B cell (primary cell): Measurements from ENCODE around the gene CST9. TPM values are rescaled to one million over a fixed set of nuclear protein-coding genes. Genes with fewer than 3 reads are reported as not detected.

ENCODE experiments used
- ATAC-seq: fragments of 200-7000 bp; cut with Tn5 transposase; one replicate; pipeline ENCODE4 v1.10.0; 2021; ENCODE audit warnings: low read depth, mild to moderate bottlenecking, moderate number of reproducible peaks, moderate library complexity
- CTCF ChIA-PET: fragments of 350-600 bp; sonication (Branson Sonifier 250); formaldehyde crosslinking; loops from one replicate; lab custom pipeline; 2021; ENCODE audit warnings: antibody characterized with exemption, inconsistent platforms; lab: Charles Lee
- POLR2A ChIA-PET: fragments of 350-600 bp; sonication (Branson Sonifier 250); formaldehyde crosslinking; loops from one replicate; lab custom pipeline; 2021; ENCODE audit warnings: antibody characterized with exemption; lab: Charles Lee
- DNase-seq: peaks from one replicate; pipeline ENCODE4 v3.0.0; 2013
- H2AFZ ChIP-seq: 2 replicates; pipeline ENCODE4 v1.6.1; 2012; ENCODE audit warnings: mild to moderate bottlenecking, low read depth, low read length; ENCODE audit not compliant: insufficient read depth, poor library complexity, severe bottlenecking
- H3K27ac ChIP-seq, 2 donors: 1 replicate in 1 of 2; 2 replicates in 1 of 2; pipeline ENCODE4 v1.5.1; 2012 to 2013; ENCODE audit warnings: low read length in 2 of 2, mild to moderate bottlenecking in 2 of 2, moderate library complexity in 1 of 2
- H3K27me3 ChIP-seq, 4 experiments: fragments of 200-600 bp in 1 of 4; sonication (generic) in 1 of 4; replicated peaks in 1 of 4; 1 replicate in 2 of 4; 2 replicates in 2 of 4; pipeline versions ENCODE4 v1.6.1 to v1.7.0; 2013 to 2016; ENCODE audit warnings: low read length in 3 of 4, mild to moderate bottlenecking in 2 of 4, mixed read lengths in 1 of 4, moderate library complexity in 1 of 4; ENCODE audit not compliant: insufficient read depth in 4 of 4, control insufficient read depth in 3 of 4; ENCODE audit errors: control extremely low read depth in 1 of 4
- H3K36me3 ChIP-seq, 2 experiments: replicated peaks in 1 of 2; 1 replicate in 1 of 2; 2 replicates in 1 of 2; pipeline versions ENCODE4 v1.6.1 to v1.7.1; 2013; ENCODE audit warnings: low read length in 1 of 2; ENCODE audit not compliant: insufficient read depth in 2 of 2, control insufficient read depth in 1 of 2; ENCODE audit errors: control extremely low read depth in 1 of 2, extremely low read depth in 1 of 2
- H3K4me1 ChIP-seq, 2 donors: fragments of 200-600 bp in 1 of 2; sonication (generic) in 1 of 2; 1 replicate in 1 of 2; 2 replicates in 1 of 2; pipeline versions ENCODE4 v1.5.1 to v1.6.1; 2013 to 2017; ENCODE audit warnings: low read length in 2 of 2; ENCODE audit not compliant: control insufficient read depth in 2 of 2, insufficient read depth in 2 of 2
- H3K4me2 ChIP-seq: replicated peaks from 2 replicates; pipeline ENCODE3; 2012; ENCODE audit warnings: mild to moderate bottlenecking, low read depth, low read length; ENCODE audit not compliant: poor library complexity, severe bottlenecking
- H3K4me3 ChIP-seq, 5 experiments: fragments of 200-600 bp in 1 of 5; sonication (generic) in 1 of 5; 1 replicate in 3 of 5; 2 replicates in 2 of 5; pipeline versions ENCODE4 v1.5.1 to v1.7.0; 2011 to 2016; ENCODE audit warnings: low read length in 4 of 5, mild to moderate bottlenecking in 4 of 5, low read depth in 2 of 5, control low read depth in 1 of 5, moderate library complexity in 1 of 5; ENCODE audit not compliant: insufficient read depth in 1 of 5; ENCODE audit errors: control extremely low read depth in 1 of 5, extremely low read depth in 1 of 5
- H3K79me2 ChIP-seq: fragments of 200-600 bp; sonication (generic); one replicate; pipeline ENCODE4 v1.6.0; 2016; ENCODE audit warnings: low read length; ENCODE audit not compliant: control insufficient read depth, insufficient read depth
- H3K9ac ChIP-seq: fragments of 200-600 bp; sonication (generic); 2 replicates; pipeline ENCODE4 v1.6.1; 2017; ENCODE audit warnings: mild to moderate bottlenecking, low read length, moderate library complexity
- H3K9me3 ChIP-seq, 3 donors: one replicate each; pipeline versions ENCODE4 v1.6.1 to v1.7.1; 2013; ENCODE audit warnings: low read length in 2 of 3; ENCODE audit not compliant: control insufficient read depth in 2 of 3, insufficient read depth in 1 of 3; ENCODE audit errors: control extremely low read depth in 1 of 3
- H4K20me1 ChIP-seq: 2 replicates; pipeline ENCODE4 v1.6.0; 2012; ENCODE audit warnings: mild to moderate bottlenecking, low read length; ENCODE audit not compliant: insufficient read depth, control insufficient read depth, poor library complexity, severe bottlenecking
- H3K27ac Mint-ChIP-seq: one replicate; pipeline ENCODE4 v1.8.0; 2021; ENCODE audit warnings: mixed read lengths
- H3K27me3 Mint-ChIP-seq: one replicate; pipeline ENCODE4 v1.8.0; 2021; ENCODE audit warnings: mixed read lengths
- H3K4me1 Mint-ChIP-seq: one replicate; pipeline ENCODE4 v1.8.0; 2021; ENCODE audit warnings: mixed read lengths
- H3K4me3 Mint-ChIP-seq: one replicate; pipeline ENCODE4 v1.8.0; 2021; ENCODE audit warnings: mixed read lengths
- H3K9me3 Mint-ChIP-seq: one replicate; pipeline ENCODE4 v1.8.0; 2022; ENCODE audit warnings: mixed read lengths; ENCODE audit not compliant: insufficient read depth
- CTCF ChIP-seq: fragments of 200-600 bp; IDR thresholded peaks from one replicate; pipeline ENCODE4 v1.8.0; 2022; ENCODE audit warnings: antibody characterized with exemption, mild to moderate bottlenecking
- EZH2 ChIP-seq: IDR thresholded peaks from 2 replicates; pipeline ENCODE4 v1.6.1; 2012; ENCODE audit warnings: borderline replicate concordance, low read depth, mild to moderate bottlenecking, moderate library complexity, low read length; ENCODE audit not compliant: insufficient read depth, poor library complexity, severe bottlenecking
- WGBS: methylation state at CpG from one replicate; pipeline ENCODE4 v1.1.5; 2013; ENCODE audit warnings: missing lambda C conversion rate; ENCODE audit not compliant: insufficient coverage; 5-methylcytosine and 5-hydroxymethylcytosine counted together
- intact Hi-C: fragments of 100-400 bp; cut with micrococcal nuclease; formaldehyde crosslinking; loops from one replicate; pipeline ENCODE4 v1.10.0; 2022
- polyA plus RNA-seq: library from polyadenylated mRNA; depleted of rRNA; stranded (reverse); fragments of >200 nt; gene quantifications from 2 replicates; pipeline ENCODE4 v1.2.3, GENCODE V29; 2012
- total RNA-seq, 2 donors: library from RNA; stranded (reverse); fragments of 120-200 nt in 1 of 2; gene quantifications; 1 replicate in 1 of 2; 2 replicates in 1 of 2; pipeline versions ENCODE4 v1.2.3 to v1.2.4, GENCODE V29; 2013 to 2022

Gene CST9
- total and polyA plus RNA-seq, 2 donors (not counting 1 experiment from before 2014, with no cell fraction given): not detected

DNA sequence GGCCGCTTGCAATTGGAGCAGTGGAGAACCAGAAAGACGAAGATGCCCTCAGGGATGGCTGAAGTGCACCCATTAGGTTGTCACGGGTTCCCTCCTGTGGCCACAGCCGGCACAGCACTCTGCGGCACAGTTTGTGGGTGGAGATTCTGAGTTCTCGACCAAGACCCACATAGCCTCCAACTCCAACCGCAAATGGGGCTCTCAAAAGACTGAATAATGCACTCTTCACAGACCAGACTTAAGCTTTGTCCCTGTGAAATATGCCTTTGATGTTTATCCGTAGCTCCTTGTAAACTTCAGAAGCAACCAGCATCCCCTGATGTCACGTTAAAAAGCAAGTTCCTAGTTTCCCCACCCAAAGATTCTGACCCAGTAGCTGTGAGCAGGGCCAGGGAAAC, 934 bp upstream of the CST9 start:
- H3K4me1 ChIP-seq: no peaks in the 10 kb centered on the region
- WGBS: 13% methylated on average over 6 of the region's 9 CpGs
- no peak overlapping the region for H3K4me3 ChIP-seq
- ChIA-PET POLR2A (no interaction called here), CTCF (interaction anchor here (0.8 to 1.6 kb wide), 3 partner anchors 915 to 1267 kb away, joined by 3 to 8 read pairs (median 5); no protein-coding TSS in a partner anchor)
- ATAC-seq (peak; percentile 39), DNase-seq (peak; percentile 54)
- H3K9me3 ChIP-seq: no peaks in the 10 kb centered on the region
- no peaks in the 10 kb centered on the region for H3K79me2 ChIP-seq
- intact Hi-C loops: loop anchor here (5.0 kb wide), 3 partner anchors 164 to 1269 kb away; no protein-coding TSS in a partner anchor
- Mint-ChIP-seq H3K27ac (no peak overlapping the region), H3K4me1 (no peaks in the 10 kb centered on the region), H3K9me3 (no peaks in the 10 kb centered on the region), H3K27me3 (peaks cover 3% of the 10 kb centered on the region), H3K4me3 (no peak overlapping the region)
- no peak overlapping the region for H3K27ac ChIP-seq
- H4K20me1 ChIP-seq: no peaks in the 10 kb centered on the region
- no peaks in the 10 kb centered on the region for H3K36me3 ChIP-seq
- H3K27me3 ChIP-seq: no peaks in the 10 kb centered on the region
- H3K9ac ChIP-seq: no peak overlapping the region
- peak; percentile 77 for TF ChIP-seq CTCF
- no peak for TF ChIP-seq EZH2
- H3K4me2 ChIP-seq: no peak overlapping the region
- peak overlapping the region; percentile 38 for H2AFZ ChIP-seq

DNA sequence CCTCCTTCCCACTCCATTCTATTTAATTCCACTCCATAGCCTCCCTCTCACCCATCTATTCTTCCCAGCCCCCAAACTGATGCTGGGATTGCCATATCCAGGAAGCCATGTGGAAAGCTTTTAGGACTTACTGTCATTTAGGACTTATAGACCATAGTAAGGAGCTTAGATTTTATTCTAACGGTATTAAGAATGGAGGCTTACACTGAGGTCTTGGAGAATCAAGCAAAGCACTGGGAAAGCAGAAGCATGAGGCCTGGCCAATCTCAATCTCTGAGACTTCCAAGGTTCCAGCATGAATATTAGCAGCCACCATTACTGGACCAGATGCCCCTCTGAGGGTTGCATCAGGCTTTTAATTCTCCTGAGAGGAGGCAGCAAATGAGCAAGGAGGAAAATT, 1.4 kb downstream of the CST9 start:
- H3K9me3 Mint-ChIP-seq: no peaks in the 10 kb centered on the region
- Histone ChIP-seq H3K9ac (no peak overlapping the region), H3K27ac (no peak overlapping the region), H3K4me2 (no peak overlapping the region), H3K79me2 (no peaks in the 10 kb centered on the region), H3K4me1 (no peaks in the 10 kb centered on the region), H3K36me3 (no peaks in the 10 kb centered on the region), H3K27me3 (no peaks in the 10 kb centered on the region), H4K20me1 (no peaks in the 10 kb centered on the region), H3K4me3 (no peak overlapping the region), H2AFZ (no peak overlapping the region), H3K9me3 (no peaks in the 10 kb centered on the region)
- ChIA-PET POLR2A (no interaction called here), CTCF (no interaction called here)
- 100% methylated on average over 1 of the region's 1 CpG for WGBS
- no peak overlapping the region for H3K4me3 Mint-ChIP-seq
- no peak for TF ChIP-seq EZH2
- TF ChIP-seq CTCF: no peak
- peaks cover 3% of the 10 kb centered on the region for H3K27me3 Mint-ChIP-seq
- no peaks in the 10 kb centered on the region for H3K4me1 Mint-ChIP-seq
- intact Hi-C loops: no loop called here
- no peak overlapping the region for H3K27ac Mint-ChIP-seq
- ATAC-seq (no peak), DNase-seq (no peak)
